ENCODE results near the gene NRP2. TPM values are rescaled to one million over a fixed set of nuclear protein-coding genes. Genes with fewer than 3 reads are reported as not detected.

The NRP2 gene
- total and polyA plus RNA-seq, 2 of the 13 experiments (the other 11 are each of a cell fraction or from before 2014, with no cell fraction given) = 0.65 to 1.4 TPM

- Histone ChIP-seq H3K9me3 (ENCODE audit: low read length) (no peaks in the 10 kb centered on the region), H3K4me2 (ENCODE audit: low read depth, low read length) (no peak overlapping the region), H3K4me1 (ENCODE audit: insufficient read depth, low read length) (no peaks in the 10 kb centered on the region), H3K27ac (ENCODE audit: extremely low read length, insufficient read depth, low read length) (no peak overlapping the region), H3K27me3 (ENCODE audit: control insufficient read depth in 1 of 2, insufficient read depth in 2 of 2, low read length in 2 of 2) (peaks cover 8 to 41% of the 10 kb centered on the region in 2 experiments), H4K20me1 (ENCODE audit: insufficient read depth, low read length) (no peaks in the 10 kb centered on the region), H2AFZ (ENCODE audit: low read length) (no peak overlapping the region), H3K79me2 (ENCODE audit: insufficient read depth, low read length) (no peaks in the 10 kb centered on the region), H3K9ac (ENCODE audit: insufficient read depth, low read depth, low read length) (no peak overlapping the region), H3K36me3 (replicated peaks in 1 of 2; ENCODE audit: control insufficient read depth in 1 of 2, insufficient read depth in 2 of 2, low read length in 2 of 2) (no peaks in the 10 kb centered on the region), H3K4me3 (replicated peaks in 1 of 3; ENCODE audit: insufficient read depth in 1 of 3, low read depth in 2 of 3, low read length in 3 of 3) (no peak overlapping the region)
- in situ Hi-C loops (cut with HindIII; ENCODE audit: extremely low pct_ligation_motif_present, low pct_unique_long_range_greater_than_20kb) = no loop called here
- ATAC-seq (no peak), DNase-seq (ENCODE audit: low spot score) (no peak), FAIRE-seq (no peak)
- TF ChIP-seq CBX1 (IDR thresholded peaks at IDR 0.05; ENCODE audit: low read depth) = no peak
- TF ChIP-seq ARID5B (CRISPR knock-in tag; IDR thresholded peaks at IDR 0.05) = no peak
- TF ChIP-seq ZNF891 (CRISPR knock-in tag; IDR thresholded peaks at IDR 0.05) = 0 out of 2 replicates have a peak, but pooled peaks have one; percentile 24
- no peak for TF ChIP-seq TBX3 (IDR thresholded peaks at IDR 0.05; ENCODE audit: borderline replicate concordance)
- no peak for TF ChIP-seq ATF2 (CRISPR knock-in tag; IDR thresholded peaks at IDR 0.05)
- BruUV-seq (replicated peaks) = no TSS peak
- CTCF ChIA-PET (ENCODE audit: low intra/inter-chr PET ratio, low total read pairs) = no interaction called here
- intact Hi-C loops (cut with micrococcal nuclease; ENCODE audit: unreplicated experiment) = loop anchor here (10.0 kb wide), 1 partner anchor 1540 kb away; no protein-coding TSS in a partner anchor
- POLR2A ChIA-PET = no interaction called here
- WGBS (ENCODE audit: low lambda C conversion rate) = 87% methylated on average over 35 of the region's 35 CpGs
Measured at GRCh38 chr2:205684871-205685313, 2.6 kb downstream of the NRP2 start.
